ENCODE results near the gene BCAR1. TPM values are rescaled to one million over a fixed set of nuclear protein-coding genes. Genes with fewer than 3 reads are reported as not detected.
A peak's percentile ranks its signal among the peaks of the same experiment; 100 is the strongest.

BCAR1 gene
- total and polyA plus RNA-seq, 2 of the 13 experiments (the other 11 are each of a cell fraction or from before 2014, with no cell fraction given) = 48.1 to 51.7 TPM

DNA sequence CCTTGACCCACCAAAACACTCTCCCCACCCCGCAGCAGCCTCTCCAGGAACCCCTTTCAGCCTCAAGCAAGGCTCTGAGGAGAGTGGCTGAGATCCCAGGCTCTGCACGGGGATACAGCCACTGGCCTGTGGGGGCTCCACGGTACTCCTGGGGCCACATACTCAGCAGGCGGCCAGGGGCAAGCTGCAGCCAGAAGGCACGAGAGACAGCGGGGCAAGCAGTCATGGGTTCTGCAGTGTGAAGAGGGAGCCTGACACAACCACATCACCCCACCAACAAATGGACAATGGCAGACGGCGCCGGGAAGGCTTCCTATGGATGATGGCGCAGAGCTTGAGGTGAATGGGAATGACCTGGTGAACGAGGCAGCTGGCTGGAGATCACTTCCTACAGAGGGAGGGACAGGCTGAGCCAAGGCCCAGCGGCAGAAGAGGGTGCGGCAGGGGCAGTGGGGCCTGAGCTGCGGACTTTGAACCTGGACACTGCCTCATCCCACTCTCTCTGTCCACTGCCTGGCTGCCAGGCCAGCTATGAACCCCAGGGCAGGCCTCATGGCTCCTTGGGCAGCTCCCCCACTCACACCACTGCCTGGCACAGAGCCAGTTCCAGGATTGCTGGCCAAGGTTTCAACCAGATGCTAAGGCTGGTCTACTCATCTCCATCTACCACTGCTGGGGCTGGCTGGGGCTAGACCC lies 10.8 kb upstream of the BCAR1 start (continued):
- TF ChIP-seq SKI (IDR thresholded peaks at IDR 0.05; ENCODE audit: partially characterized antibody) = peak; percentile 73
- no peak; the same call in 1 of the 2 replicates for TF ChIP-seq KLF11 (CRISPR knock-in tag; IDR thresholded peaks at IDR 0.05)
- TF ChIP-seq, protein P1, sequence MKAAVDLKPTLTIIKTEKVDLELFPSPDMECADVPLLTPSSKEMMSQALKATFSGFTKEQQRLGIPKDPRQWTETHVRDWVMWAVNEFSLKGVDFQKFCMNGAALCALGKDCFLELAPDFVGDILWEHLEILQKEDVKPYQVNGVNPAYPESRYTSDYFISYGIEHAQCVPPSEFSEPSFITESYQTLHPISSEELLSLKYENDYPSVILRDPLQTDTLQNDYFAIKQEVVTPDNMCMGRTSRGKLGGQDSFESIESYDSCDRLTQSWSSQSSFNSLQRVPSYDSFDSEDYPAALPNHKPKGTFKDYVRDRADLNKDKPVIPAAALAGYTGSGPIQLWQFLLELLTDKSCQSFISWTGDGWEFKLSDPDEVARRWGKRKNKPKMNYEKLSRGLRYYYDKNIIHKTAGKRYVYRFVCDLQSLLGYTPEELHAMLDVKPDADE (CRISPR knock-in tag; IDR thresholded peaks at IDR 0.05) = no peak
- TF ChIP-seq SNAI1 (CRISPR knock-in tag; IDR thresholded peaks at IDR 0.05; ENCODE audit: borderline replicate concordance) = no peak
- 0 out of 2 replicates have a peak, but pooled peaks have one; percentile 69 for TF ChIP-seq GTF2F1 (IDR thresholded peaks at IDR 0.05; ENCODE audit: low read length)
- no peak for TF ChIP-seq PAF1 (CRISPR knock-in tag; IDR thresholded peaks at IDR 0.05)
- no peak; the same call in 1 of the 2 replicates for TF ChIP-seq ZNF749 (CRISPR knock-in tag; IDR thresholded peaks at IDR 0.05; ENCODE audit: borderline replicate concordance)
- TF ChIP-seq PRMT3 (CRISPR knock-in tag; IDR thresholded peaks at IDR 0.05; ENCODE audit: borderline replicate concordance, low read depth) = 0 out of 2 replicates have a peak, but pooled peaks have one; percentile 19
- TF ChIP-seq ZNF335 (CRISPR knock-in tag; IDR thresholded peaks at IDR 0.05) = peak; percentile 82
- TF ChIP-seq ZNF703 (CRISPR knock-in tag; IDR thresholded peaks at IDR 0.05; ENCODE audit: borderline replicate concordance) = no peak; the same call in 1 of the 2 replicates
- TF ChIP-seq RNF2 (conservative IDR thresholded peaks at IDR 0.05; ENCODE audit: low read depth) = peak; percentile 68; the same call in 1 of the 2 replicates
- TF ChIP-seq ZNF331 (CRISPR knock-in tag; IDR thresholded peaks at IDR 0.05) = peak; percentile 88
- TF ChIP-seq, protein P2, sequence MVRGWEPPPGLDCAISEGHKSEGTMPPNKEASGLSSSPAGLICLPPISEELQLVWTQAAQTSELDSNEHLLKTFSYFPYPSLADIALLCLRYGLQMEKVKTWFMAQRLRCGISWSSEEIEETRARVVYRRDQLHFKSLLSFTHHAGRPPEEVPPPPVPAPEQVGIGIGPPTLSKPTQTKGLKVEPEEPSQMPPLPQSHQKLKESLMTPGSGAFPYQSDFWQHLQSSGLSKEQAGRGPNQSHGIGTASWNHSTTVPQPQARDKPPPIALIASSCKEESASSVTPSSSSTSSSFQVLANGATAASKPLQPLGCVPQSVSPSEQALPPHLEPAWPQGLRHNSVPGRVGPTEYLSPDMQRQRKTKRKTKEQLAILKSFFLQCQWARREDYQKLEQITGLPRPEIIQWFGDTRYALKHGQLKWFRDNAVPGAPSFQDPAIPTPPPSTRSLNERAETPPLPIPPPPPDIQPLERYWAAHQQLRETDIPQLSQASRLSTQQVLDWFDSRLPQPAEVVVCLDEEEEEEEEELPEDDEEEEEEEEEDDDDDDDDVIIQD (CRISPR knock-in tag; IDR thresholded peaks at IDR 0.05; ENCODE audit: low read depth) = peak; percentile 37; the same call in 1 of the 2 replicates
- no peak for TF ChIP-seq BRCA1 (CRISPR knock-in tag; IDR thresholded peaks at IDR 0.05)
- peak; percentile 84 for TF ChIP-seq RARA (CRISPR knock-in tag; IDR thresholded peaks at IDR 0.05)
- peak; percentile 72; the same call in 1 of the 2 replicates for TF ChIP-seq RAD21 (CRISPR knock-in tag; IDR thresholded peaks at IDR 0.05)
- no peak for TF ChIP-seq SP2 (CRISPR knock-in tag; IDR thresholded peaks at IDR 0.05)
- no peak for TF ChIP-seq SETDB1 (CRISPR knock-in tag; IDR thresholded peaks at IDR 0.05; ENCODE audit: borderline replicate concordance)
- TF ChIP-seq, protein P3, sequence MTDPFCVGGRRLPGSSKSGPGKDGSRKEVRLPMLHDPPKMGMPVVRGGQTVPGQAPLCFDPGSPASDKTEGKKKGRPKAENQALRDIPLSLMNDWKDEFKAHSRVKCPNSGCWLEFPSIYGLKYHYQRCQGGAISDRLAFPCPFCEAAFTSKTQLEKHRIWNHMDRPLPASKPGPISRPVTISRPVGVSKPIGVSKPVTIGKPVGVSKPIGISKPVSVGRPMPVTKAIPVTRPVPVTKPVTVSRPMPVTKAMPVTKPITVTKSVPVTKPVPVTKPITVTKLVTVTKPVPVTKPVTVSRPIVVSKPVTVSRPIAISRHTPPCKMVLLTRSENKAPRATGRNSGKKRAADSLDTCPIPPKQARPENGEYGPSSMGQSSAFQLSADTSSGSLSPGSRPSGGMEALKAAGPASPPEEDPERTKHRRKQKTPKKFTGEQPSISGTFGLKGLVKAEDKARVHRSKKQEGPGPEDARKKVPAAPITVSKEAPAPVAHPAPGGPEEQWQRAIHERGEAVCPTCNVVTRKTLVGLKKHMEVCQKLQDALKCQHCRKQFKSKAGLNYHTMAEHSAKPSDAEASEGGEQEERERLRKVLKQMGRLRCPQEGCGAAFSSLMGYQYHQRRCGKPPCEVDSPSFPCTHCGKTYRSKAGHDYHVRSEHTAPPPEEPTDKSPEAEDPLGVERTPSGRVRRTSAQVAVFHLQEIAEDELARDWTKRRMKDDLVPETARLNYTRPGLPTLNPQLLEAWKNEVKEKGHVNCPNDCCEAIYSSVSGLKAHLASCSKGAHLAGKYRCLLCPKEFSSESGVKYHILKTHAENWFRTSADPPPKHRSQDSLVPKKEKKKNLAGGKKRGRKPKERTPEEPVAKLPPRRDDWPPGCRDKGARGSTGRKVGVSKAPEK (CRISPR knock-in tag; IDR thresholded peaks at IDR 0.05; ENCODE audit: borderline replicate concordance) = 0 out of 2 replicates have a peak, but pooled peaks have one; percentile 37
- TF ChIP-seq PHF5A (CRISPR knock-in tag; IDR thresholded peaks at IDR 0.05; ENCODE audit: low read depth, unreplicated experiment) = peak; percentile 81
- no peak for TF ChIP-seq ZNF720 (CRISPR knock-in tag; IDR thresholded peaks at IDR 0.05)
- TF ChIP-seq ZNF792 (CRISPR knock-in tag; IDR thresholded peaks at IDR 0.05) = peak; percentile 90; the same call in 1 of the 2 replicates
- TF ChIP-seq IRX3 (CRISPR knock-in tag; IDR thresholded peaks at IDR 0.05; ENCODE audit: borderline replicate concordance, low read depth) = no peak
- TF ChIP-seq IKZF4 (CRISPR knock-in tag; IDR thresholded peaks at IDR 0.05; ENCODE audit: borderline replicate concordance, low read depth, not compliant biosample characterization) = no peak
- no peak for TF ChIP-seq SAFB2 (CRISPR knock-in tag; IDR thresholded peaks at IDR 0.05; ENCODE audit: borderline replicate concordance, low read depth)
- no peak for TF ChIP-seq ZFP62 (CRISPR knock-in tag; IDR thresholded peaks at IDR 0.05)

Measured in HepG2 (cell line).